ENCODE results near the gene LSMEM2. TPM values are rescaled to one million over a fixed set of nuclear protein-coding genes. Genes with fewer than 3 reads are reported as not detected.
"Not testable (repeated sequence)": the region's sequence is repeated elsewhere in the genome, so short reads cannot be mapped to it uniquely, and the experiment has no call there.

The LSMEM2 gene
- total RNA-seq, 1 experiment from 2014 or later = not detected

DNA sequence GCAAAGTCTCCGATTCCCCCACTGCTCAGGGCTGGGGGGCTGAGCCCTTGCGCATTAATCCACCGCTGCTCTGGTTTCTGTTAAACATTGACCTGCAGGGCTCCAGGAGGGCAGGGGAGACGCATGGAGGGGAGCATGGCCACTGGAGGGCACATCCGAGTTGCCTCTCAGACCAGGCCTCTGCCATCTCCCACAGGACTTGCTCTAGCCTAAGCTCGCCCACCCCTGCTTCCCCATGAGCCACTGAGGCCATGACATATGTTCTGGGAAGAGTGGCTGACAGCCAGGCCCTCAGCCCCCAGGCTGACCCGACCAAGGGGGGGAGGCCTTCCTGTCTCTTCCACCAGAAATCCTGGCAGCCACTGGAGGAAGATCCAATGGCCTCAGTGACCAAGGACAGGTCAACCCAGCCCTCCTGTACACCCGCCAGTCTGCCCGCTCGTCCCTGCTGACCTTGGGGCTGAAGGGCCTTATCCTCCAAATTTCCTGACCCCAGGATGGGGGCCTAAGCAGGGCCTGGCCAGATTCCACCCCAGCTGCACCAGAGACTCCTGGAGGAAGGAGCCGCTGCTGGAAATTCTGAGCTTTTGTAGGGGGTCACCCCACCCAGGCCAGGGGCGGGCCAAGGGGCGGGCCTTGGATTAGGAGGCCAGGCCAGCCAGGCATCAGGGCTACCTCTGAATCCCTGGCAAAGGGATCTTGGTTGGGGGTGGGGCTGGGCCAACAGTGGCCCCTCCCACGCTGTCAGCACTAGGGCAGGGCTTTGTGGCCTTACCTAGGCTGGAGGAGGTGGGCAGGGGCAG is 24.3 kb downstream of the LSMEM2 start, which contains the start of gene HYAL1:
HYAL1 (minus strand) TSS at position 562 of the 803 bp plus-strand sequence. CDS start 618 bp downstream, outside the sequence.
- DNase-seq (ENCODE audit: low read depth) = no peak

DNA sequence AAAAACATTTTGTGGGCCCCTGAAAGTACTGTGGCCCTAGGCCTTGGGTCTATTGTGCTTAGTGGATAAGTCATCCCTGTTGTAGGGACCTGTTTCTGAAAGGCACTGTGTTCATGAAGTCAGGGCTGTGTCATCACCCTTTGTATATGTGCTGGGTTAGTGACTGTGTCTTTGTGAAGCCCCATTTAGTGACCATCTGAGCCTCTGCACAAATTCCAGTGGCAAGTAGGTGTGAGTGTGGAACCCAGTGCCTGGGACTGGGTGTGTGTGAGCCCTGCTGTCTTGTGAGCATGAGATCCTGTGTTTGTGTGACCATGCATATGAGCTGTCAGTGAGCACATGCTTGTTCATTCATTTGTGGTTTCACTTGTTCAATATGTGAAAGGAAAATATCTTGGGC is 25.7 kb downstream of the LSMEM2 start:
- in situ Hi-C loops (cut with HindIII; ENCODE audit: low pct_unique_long_range_greater_than_20kb, low sequenced_read_pairs) = no loop called here
- no peak for DNase-seq (ENCODE audit: low read depth)

More for the DNA sequence above, 24.3 kb downstream of the LSMEM2 start, which contains the start of gene HYAL1:
- in situ Hi-C loops (cut with HindIII; ENCODE audit: low pct_unique_long_range_greater_than_20kb, low sequenced_read_pairs) = no loop called here

DNA sequence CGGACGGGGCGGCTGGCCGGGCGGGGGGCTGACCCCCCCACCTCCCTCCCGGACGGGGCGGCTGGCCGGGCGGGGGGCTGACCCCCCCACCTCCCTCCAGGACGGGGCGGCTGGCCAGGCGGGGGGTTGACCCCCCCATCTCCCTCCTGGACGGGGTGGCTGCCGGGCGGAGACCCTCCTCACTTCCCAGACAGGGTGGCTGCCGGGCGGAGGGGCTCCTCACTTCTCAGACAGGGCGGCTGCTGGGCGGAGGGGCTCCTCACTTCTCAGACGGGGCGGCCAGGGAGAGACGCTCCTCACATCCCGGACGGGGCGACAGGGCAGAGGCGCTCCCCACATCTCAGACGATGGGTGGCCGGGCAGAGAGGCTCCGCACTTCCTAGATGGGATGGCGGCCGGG is 33.2 kb downstream of the LSMEM2 start:
- in situ Hi-C loops (cut with HindIII; ENCODE audit: low pct_unique_long_range_greater_than_20kb, low sequenced_read_pairs); DNase-seq (ENCODE audit: low read depth): not testable (repeated sequence)

DNA sequence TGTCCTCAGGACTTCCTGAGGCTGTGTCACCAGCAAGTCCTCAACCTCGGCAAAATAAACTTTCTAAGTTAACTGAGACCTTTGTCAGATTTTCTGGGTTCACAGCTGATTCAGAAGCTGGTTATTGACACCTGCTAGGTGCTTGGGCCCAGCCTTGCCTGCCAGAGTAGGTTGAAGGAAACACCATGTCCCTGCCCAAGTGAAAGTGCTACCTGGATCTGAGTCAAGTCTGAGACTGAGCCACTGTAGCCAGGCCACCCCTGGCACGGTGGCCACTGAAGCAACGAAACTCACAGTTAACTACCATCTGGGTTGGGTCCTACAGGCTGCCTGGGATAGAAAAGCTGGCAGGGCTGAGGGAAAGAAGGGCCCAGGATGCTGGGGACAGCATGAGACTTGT is 35.5 kb downstream of the LSMEM2 start:
- no peak for DNase-seq (ENCODE audit: low read depth)
- in situ Hi-C loops (cut with HindIII; ENCODE audit: low pct_unique_long_range_greater_than_20kb, low sequenced_read_pairs) = no loop called here

DNA sequence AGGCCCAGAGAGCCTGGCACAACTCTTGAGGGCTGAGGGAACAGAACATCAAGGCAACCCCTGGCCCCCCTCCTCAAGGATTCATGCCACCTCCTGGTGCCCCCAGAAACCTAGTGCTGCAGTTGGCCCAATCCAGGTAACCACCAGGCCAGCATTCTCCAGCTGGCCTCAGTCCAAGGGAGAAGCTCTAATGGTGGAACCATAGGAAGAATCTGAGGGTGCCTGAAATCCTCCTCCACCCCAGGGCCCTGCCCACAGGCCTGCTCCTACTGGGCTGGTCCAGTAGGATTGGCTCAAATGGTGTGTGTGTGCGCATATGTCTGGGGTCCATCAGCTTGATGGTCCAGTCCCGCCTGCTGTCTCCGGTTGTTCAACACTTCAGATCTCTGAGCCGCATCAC is 35.9 kb downstream of the LSMEM2 start:
- in situ Hi-C loops (cut with HindIII; ENCODE audit: low pct_unique_long_range_greater_than_20kb, low sequenced_read_pairs) = no loop called here
- no peak for DNase-seq (ENCODE audit: low read depth)

DNA sequence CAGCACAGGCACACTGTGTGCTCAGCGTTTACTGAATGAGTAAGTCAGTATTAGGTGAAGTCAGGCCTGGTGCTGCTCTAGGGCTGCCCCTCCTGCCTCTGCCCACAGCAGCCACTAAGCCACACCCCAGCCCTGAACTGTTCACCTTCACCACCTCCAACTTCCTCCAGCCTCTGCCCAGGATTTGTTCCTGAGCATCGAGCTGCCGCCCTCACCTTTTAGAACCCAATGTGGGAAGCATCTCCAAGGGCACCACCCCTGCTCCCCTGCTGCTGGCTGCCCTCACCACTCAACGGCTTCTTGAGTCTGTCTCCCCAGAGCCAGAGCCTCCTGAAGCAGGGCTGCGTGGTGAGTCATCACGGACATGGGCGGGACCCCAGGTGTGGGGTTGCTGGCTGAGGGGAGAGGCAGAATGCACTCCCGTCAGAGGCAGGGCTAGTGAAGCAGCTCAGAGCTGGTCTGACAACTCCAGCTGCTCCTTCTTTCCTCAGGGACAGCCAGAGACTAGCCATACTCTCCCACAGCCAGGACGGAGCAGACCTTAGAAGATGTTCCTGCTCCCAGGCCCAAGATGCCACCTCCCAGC is 37.9 kb downstream of the LSMEM2 start:
- peak; percentile 96 for DNase-seq (ENCODE audit: low read depth)
- in situ Hi-C loops (cut with HindIII; ENCODE audit: low pct_unique_long_range_greater_than_20kb, low sequenced_read_pairs) = no loop called here

DNA sequence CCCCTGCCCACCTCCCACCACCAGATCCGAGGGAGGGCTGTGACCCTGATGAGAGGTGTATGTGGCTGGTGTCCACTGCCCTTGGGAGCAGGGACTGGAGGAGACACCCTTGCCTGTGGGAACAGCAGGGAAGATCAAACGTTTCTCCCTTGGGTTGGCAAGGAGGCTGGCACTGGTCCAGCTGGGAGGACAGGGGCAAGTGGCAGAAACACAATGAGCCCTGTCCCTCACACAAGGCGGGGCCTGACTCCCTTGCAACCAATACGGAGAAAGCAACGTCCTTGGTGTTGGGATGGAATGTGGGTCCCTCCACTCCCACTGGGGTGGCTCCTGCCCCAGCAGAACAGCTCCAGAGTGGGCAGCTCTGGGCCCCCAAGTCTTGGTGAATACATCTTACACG is 38.4 kb downstream of the LSMEM2 start:
- no peak for DNase-seq (ENCODE audit: low read depth)
- in situ Hi-C loops (cut with HindIII; ENCODE audit: low pct_unique_long_range_greater_than_20kb, low sequenced_read_pairs) = no loop called here

DNA sequence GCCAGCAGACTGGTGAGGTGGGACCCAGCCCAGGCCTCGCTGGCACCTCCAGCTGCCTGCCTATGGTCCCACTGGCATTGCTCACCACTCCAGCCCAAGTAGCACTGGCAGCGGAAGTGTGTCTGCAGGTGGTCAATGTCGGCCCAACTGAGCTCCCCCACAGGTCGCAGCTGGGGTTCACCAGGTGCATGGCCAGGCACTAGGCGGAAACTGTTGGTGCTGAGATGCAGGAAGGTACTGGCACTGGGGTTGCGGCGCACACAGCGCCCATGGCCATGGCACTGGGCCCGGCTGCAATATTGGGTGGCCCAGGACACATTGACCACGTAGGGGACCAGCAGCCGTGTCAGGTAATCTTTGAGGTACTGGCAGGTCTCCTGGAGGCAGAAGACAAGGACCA is 39.3 kb downstream of the LSMEM2 start:
- in situ Hi-C loops (cut with HindIII; ENCODE audit: low pct_unique_long_range_greater_than_20kb, low sequenced_read_pairs) = no loop called here
- no peak for DNase-seq (ENCODE audit: low read depth)

DNA sequence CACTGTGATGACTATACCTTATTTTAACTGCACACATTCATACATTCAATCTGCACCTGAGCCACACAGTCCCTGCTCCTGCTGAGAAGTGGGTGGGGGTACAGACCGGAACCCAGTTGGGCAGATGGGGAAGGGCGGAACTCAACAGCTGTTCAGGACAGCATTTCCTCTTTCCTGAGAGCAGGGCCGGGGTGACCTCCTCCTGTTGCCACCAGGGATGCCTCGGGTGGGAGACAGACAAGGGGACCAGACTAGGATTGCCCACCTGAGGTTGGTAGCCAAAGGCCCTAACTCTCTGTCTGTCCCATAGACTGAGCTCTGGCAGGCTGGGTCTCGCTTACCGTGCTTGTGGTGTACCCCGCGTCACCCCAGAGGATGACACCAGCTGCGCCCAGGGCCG is 39.7 kb downstream of the LSMEM2 start:
- DNase-seq (ENCODE audit: low read depth) = no peak
- in situ Hi-C loops (cut with HindIII; ENCODE audit: low pct_unique_long_range_greater_than_20kb, low sequenced_read_pairs) = no loop called here

DNA sequence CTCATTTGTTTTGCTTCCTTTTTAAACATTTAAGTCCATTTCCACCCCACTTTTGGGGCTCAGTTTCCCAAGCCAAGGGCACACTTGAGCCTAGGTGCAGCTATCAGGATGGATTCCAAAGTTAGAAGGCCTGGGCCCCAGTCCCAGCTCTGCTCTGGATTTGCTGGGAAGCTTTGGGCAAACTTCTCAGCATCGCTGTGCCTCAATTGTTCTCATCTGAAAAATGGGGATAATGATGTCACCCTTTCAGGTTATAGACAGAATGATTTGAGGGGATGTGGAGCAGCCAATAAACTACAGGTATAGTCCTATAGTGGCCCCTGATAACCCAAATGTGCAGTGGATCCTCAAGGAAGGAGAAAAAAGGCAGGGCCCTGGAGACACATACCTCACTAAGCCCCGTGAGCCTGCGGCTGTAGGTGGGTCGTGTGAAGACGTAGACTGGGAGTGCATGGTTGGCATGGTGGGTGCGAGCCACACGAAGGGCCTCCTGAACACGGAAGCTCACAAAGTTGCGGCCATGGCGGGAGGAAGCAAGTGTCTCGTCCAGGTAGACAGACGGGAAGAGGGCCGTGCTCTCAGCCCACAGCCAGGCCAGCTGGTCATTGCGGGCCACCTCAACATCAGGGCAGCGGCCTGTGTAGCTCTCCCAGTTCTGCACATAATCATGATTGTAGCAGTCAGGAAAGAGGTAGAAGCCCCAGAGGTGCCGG is 40.5 kb downstream of the LSMEM2 start:
- DNase-seq (ENCODE audit: low read depth) = no peak
- in situ Hi-C loops (cut with HindIII; ENCODE audit: low pct_unique_long_range_greater_than_20kb, low sequenced_read_pairs) = no loop called here

DNA sequence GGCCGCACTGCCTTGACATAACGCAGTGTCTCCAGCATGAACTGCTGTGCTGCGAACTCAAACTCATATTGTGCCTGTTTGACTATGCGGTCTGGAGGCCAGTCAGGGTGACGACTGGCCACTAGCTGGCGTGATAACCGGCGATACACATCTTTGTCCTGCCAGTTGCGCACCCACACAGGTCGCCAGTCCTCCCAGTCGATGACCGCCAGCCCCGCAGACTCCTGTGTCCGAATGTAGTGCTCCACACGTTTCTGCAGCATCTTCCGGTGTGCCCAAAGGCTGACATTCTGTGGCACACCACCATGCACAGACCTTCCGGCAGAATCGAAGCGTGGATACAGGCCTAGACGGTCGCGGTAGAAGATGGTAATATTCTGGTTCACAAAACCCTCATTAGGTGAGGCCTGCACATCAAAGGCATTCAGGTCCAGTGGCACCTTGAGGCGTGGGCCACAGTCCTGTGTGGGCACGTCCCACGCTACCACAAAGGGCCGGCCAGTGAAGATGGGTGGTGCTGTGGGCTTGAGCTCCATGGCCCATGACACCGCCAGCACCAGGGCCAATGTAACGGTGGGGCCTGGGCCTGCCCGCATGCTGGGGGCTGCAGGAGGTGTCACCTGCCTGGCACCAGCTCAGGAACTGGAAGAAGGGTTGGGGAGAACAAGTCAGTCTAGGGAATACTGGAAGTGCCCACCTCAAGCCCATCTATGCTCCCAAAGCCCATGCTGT is 41.2 kb downstream of the LSMEM2 start:
- in situ Hi-C loops (cut with HindIII; ENCODE audit: low pct_unique_long_range_greater_than_20kb, low sequenced_read_pairs) = no loop called here
- DNase-seq (ENCODE audit: low read depth) = no peak

DNA sequence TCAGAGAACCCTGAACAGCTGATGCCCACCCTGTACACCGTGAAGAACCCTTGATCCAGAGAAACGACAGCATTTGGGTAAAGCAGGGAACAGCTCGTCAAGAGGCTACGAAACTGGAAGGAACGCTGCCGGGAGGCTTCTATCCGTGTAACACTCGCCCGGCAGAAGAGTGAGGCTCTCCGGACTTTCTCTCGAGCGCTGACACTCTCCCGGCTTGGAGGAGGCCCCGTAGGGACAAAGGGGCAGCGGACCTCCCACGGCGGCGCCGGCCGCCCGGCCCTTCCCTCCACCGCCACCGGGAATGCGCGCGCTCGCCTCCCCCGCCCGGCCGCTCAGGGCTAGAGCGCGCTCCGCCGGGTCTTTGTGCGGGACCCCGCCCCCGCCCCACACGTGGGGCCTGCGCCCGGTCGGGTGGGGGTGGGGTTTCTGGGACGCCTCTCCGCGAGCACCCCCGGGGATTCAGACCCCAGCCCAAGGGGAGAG is 42.0 kb downstream of the LSMEM2 start:
- DNase-seq (ENCODE audit: low read depth) = peak; percentile 77
- in situ Hi-C loops (cut with HindIII; ENCODE audit: low pct_unique_long_range_greater_than_20kb, low sequenced_read_pairs) = no loop called here

DNA sequence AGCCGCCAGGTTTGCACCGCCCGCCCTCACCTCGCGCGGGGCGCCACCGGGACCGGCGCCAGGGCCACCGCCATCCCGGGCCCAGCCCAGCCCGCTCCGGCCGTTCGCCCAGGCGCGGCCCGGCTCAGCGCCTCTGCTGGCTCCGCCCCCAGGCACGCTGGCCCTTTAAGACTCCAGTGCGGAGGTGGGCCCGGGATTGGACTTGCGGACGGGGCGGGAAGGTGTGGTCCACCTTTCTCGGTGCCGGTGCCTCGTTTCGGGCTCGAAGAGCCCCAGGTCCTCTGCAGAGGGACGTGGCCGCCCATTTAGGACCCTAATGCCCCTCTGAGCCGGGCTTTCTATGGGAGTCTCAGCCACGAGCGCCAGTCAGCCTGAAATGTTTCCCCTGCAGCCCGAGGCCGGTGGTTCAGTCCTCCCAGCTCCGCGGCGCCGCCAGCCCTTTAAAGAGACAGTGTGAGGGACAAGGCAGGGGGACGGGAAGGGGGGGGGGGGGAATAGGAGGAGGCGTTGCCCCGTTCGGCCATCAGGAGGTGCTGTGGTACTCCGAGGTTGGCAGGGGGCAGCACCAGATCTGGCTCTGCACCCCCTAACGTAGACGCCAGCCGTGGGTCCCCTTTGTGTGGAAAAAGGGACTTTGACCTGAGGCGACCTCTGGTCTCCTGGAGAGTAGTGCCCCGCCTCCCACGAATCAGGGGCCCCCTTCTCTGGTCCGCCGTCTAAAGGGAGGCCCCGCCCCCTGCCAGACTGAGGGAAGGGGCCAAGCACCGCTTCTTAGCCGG is 42.6 kb downstream of the LSMEM2 start:
- peak; percentile 88 for DNase-seq (ENCODE audit: low read depth)
- in situ Hi-C loops (cut with HindIII; ENCODE audit: low pct_unique_long_range_greater_than_20kb, low sequenced_read_pairs) = no loop called here

DNA sequence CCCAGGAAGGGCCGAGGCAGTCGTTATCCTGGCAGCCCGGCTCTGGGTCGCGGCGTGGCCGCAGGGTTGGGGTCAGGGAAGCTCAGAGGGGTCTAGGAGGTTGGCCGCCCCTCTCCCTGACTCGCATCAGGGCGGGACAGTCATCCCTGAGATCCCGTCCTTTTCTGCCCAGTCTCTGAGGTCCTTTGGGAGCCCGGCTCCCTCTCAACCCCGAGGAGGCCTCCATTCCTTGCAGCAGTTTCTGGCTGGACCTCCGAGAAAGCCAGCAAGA is 43.2 kb downstream of the LSMEM2 start:
- DNase-seq (ENCODE audit: low read depth) = no peak
- in situ Hi-C loops (cut with HindIII; ENCODE audit: low pct_unique_long_range_greater_than_20kb, low sequenced_read_pairs) = no loop called here

DNA sequence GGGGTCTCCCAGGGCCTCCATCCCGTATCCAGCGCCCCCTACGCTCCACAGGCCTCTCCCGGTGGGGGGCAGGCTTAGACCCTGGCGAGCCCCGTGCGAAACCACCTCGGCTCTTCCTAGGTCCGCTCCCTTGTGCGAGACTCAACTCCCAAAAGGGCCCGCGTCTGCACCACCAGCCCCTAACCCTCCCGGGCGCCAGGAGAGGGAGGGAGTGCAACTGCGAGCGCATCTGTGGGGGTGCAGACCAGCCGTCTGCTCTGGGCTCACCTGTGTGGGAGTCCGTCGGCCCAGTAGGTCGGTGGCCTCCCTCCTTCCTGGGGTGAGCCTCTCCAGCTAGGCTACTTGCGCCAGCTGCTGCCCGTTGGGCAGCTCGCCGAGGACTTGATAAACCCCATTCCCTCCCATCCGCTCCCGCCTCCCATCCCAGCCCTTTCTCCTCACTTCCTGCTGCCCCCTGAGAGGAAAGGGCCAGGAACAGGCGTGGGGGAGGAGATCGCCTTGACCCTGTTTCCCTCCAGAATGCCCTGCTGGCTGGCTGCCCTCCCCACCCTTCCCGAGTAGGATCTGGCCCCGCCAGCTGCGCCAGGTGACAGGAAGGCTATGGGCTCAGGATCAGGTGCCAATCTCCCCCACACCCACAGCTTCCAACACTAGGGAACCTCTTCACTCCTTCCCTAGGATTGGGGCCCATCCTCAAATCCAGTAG is 43.7 kb downstream of the LSMEM2 start, which contains the start of gene HYAL2:
HYAL2 (minus strand) TSS at position 360 of the 706 bp plus-strand sequence. CDS start 2,256 bp downstream, outside the sequence.
- in situ Hi-C loops (cut with HindIII; ENCODE audit: low pct_unique_long_range_greater_than_20kb, low sequenced_read_pairs) = no loop called here
- DNase-seq (ENCODE audit: low read depth) = no peak

DNA sequence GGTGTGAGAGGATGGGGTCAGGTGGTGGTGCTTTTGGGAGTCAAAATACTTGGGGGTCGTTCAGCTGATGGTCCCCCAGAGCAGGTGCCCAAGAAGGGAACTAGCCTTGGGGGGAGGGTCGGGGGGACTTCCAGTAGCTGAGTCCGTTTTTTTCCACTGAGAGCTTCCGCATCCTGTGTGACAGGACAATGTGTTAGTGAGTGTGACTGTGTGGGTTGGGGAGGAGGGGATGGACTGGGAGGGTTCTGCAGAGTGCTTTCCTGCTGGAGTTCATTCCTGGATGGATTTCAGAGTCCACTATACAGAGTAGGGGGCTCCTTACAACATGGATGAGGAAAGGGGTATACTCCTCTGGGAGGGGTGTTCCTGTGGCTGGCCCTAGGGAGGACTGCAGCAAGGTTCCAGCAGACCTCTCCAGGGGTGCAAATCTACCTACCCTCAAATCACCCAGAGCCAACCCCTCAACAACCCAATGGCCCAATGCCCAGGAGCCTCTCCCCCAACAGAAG is 44.3 kb downstream of the LSMEM2 start:
- in situ Hi-C loops (cut with HindIII; ENCODE audit: low pct_unique_long_range_greater_than_20kb, low sequenced_read_pairs) = no loop called here
- no peak for DNase-seq (ENCODE audit: low read depth)

DNA sequence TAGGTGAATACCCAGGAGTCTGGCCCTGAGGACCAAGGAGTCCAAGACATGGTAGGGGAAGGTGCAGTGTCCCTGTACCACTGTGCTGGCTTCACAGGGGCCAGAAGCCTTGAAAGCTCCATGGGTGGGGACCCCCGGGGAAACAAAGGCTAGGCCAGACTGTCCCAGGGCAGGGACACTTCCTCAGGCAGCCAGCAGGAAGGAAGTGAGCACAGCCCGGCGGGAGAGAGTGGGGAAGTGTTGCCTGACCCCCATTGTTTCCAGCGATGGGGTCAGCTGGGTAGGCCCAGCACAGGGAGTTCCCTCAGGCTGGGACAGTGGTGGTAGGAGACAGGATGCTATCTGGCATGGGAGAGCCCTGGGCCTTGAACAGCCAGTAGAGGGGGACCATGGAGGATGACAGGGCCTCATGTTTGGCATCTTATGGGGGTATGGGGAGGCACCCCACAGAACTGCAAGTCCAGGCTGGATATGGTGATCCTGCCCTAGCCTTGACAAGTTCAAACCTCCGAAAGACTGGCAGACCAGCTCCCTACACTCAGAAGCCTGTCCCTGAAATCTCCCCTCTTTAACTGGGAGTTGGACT is 44.8 kb downstream of the LSMEM2 start:
- in situ Hi-C loops (cut with HindIII; ENCODE audit: low pct_unique_long_range_greater_than_20kb, low sequenced_read_pairs) = no loop called here
- DNase-seq (ENCODE audit: low read depth) = no peak

All from Caki2 (cell line).